WTC11 (cell line): ENCODE measurements around the gene APH1B. TPM values are rescaled to one million over a fixed set of nuclear protein-coding genes. Genes with fewer than 3 reads are reported as not detected.

Source experiments
- ATAC-seq: fragments of 200-7000 bp; cut with Tn5 transposase; 2 replicates; pipeline ENCODE4 v1.10.0; 2021; ENCODE audit warnings: mild to moderate bottlenecking, moderate library complexity
- CTCF ChIA-PET: fragments of 300-600 bp; sonication (Branson Sonifier 250); formaldehyde crosslinking; loops from one replicate; lab custom pipeline; 2021; ENCODE audit warnings: antibody characterized with exemption; lab: Charles Lee
- POLR2A ChIA-PET: fragments of 350-600 bp; sonication (Branson Sonifier 250); formaldehyde crosslinking; loops from one replicate; lab custom pipeline; 2021; ENCODE audit warnings: antibody characterized with exemption; lab: Charles Lee
- DNase-seq: peaks from one replicate; pipeline ENCODE4 v3.0.0; 2021; ENCODE audit warnings: low spot score
- H3K27ac Mint-ChIP-seq: 2 replicates; pipeline ENCODE4 v1.8.0; 2021; ENCODE audit warnings: mixed read lengths
- H3K27me3 Mint-ChIP-seq: 2 replicates; pipeline ENCODE4 v1.8.0; 2021; ENCODE audit warnings: low read depth, mild to moderate bottlenecking, moderate library complexity, mixed read lengths
- H3K36me3 Mint-ChIP-seq: 2 replicates; pipeline ENCODE4 v1.8.0; 2021; ENCODE audit warnings: mixed read lengths
- H3K4me1 Mint-ChIP-seq: 2 replicates; pipeline ENCODE4 v1.8.0; 2022; ENCODE audit warnings: mixed read lengths
- H3K4me3 Mint-ChIP-seq: 2 replicates; pipeline ENCODE4 v1.8.0; 2021; ENCODE audit warnings: mild to moderate bottlenecking, moderate library complexity, mixed read lengths
- H3K9me3 Mint-ChIP-seq: 2 replicates; pipeline ENCODE4 v1.8.0; 2021; ENCODE audit warnings: mixed read lengths
- ATF3 ChIP-seq: sonication (generic); formaldehyde crosslinking; conservative IDR thresholded peaks from 2 replicates; pipeline ENCODE4 v1.8.1; 2022; ENCODE audit warnings: mild to moderate bottlenecking, missing genetic modification reagents
- CREB1 ChIP-seq: sonication (generic); formaldehyde crosslinking; IDR thresholded peaks from 2 replicates; pipeline ENCODE4 v1.8.0; 2023; ENCODE audit warnings: mild to moderate bottlenecking, missing genetic modification reagents
- IRF1 ChIP-seq: sonication (generic); formaldehyde crosslinking; IDR thresholded peaks from 2 replicates; pipeline ENCODE4 v1.8.0; 2023; ENCODE audit warnings: missing genetic modification reagents
- NR1H2 ChIP-seq: sonication (generic); formaldehyde crosslinking; IDR thresholded peaks from 2 replicates; pipeline ENCODE4 v1.9.0; 2021; ENCODE audit warnings: mild to moderate bottlenecking, moderate library complexity, missing genetic modification reagents
- OVOL2 ChIP-seq: fragments of 250-450 bp; sonication (Bioruptor Pico); IDR thresholded peaks from 2 replicates; pipeline ENCODE4 v1.9.0; 2021; ENCODE audit warnings: mild to moderate bottlenecking, borderline replicate concordance
- PRDM15 ChIP-seq: sonication (generic); formaldehyde crosslinking; IDR thresholded peaks from 2 replicates; pipeline ENCODE4 v1.8.0; 2022; ENCODE audit warnings: missing genetic modification reagents
- TP53 ChIP-seq: sonication (generic); formaldehyde crosslinking; IDR thresholded peaks from 2 replicates; pipeline ENCODE4 v1.8.1; 2023; ENCODE audit warnings: mild to moderate bottlenecking, missing genetic modification reagents
- ZMAT4 ChIP-seq: fragments of 250-450 bp; sonication (Bioruptor Pico); IDR thresholded peaks from 2 replicates; pipeline ENCODE4 v1.9.0; 2021; ENCODE audit warnings: mild to moderate bottlenecking
- ZNF219 ChIP-seq: sonication (generic); formaldehyde crosslinking; IDR thresholded peaks from 2 replicates; pipeline ENCODE4 v1.8.0; 2023; ENCODE audit warnings: missing genetic modification reagents, mild to moderate bottlenecking, borderline replicate concordance
- ZNF396 ChIP-seq: fragments of 250-450 bp; sonication (Bioruptor Pico); IDR thresholded peaks from 2 replicates; pipeline ENCODE4 v1.8.0; 2021; ENCODE audit warnings: mild to moderate bottlenecking, moderate library complexity, borderline replicate concordance
- ZNF416 ChIP-seq: fragments of 250-450 bp; sonication (Bioruptor Pico); IDR thresholded peaks from 2 replicates; pipeline ENCODE4 v1.9.0; 2021; ENCODE audit warnings: mild to moderate bottlenecking, inconsistent platforms
- ZNF532 ChIP-seq: fragments of 250-450 bp; sonication (Bioruptor Pico); IDR thresholded peaks from 2 replicates; pipeline ENCODE4 v1.9.0; 2021; ENCODE audit warnings: mild to moderate bottlenecking, borderline replicate concordance
- total RNA-seq: library from RNA; stranded (reverse); gene quantifications from 3 replicates; pipeline ENCODE4 v1.2.3, GENCODE V29; 2021
- TF ChIP-seq, protein P1 (sequence below): sonication (generic); formaldehyde crosslinking; conservative IDR thresholded peaks from 2 replicates; pipeline ENCODE4 v1.8.1; 2023; ENCODE audit warnings: mild to moderate bottlenecking, low read depth, missing genetic modification reagents, moderate library complexity
- TF ChIP-seq, protein P2 (sequence below): sonication (generic); formaldehyde crosslinking; IDR thresholded peaks from 2 replicates; pipeline ENCODE4 v1.8.1; 2022; ENCODE audit warnings: missing genetic modification reagents, borderline replicate concordance
- TF ChIP-seq, protein P3 (sequence below): sonication (generic); formaldehyde crosslinking; IDR thresholded peaks from 2 replicates; pipeline ENCODE4 v1.8.1; 2023; ENCODE audit warnings: mild to moderate bottlenecking, moderate library complexity, missing genetic modification reagents
- TF ChIP-seq, protein P4 (sequence below): fragments of 250-450 bp; sonication (Bioruptor Pico); IDR thresholded peaks from 2 replicates; pipeline ENCODE4 v1.9.0; 2021; ENCODE audit warnings: mild to moderate bottlenecking

APH1B gene
- total RNA-seq, 1 experiment from 2014 or later = 25.0 TPM

GRCh38 chr15:63292771-63293170, 15.4 kb downstream of the APH1B start (continued):
- no peak for TF ChIP-seq ZNF532 (CRISPR knock-in tag)
- TF ChIP-seq, protein P1, sequence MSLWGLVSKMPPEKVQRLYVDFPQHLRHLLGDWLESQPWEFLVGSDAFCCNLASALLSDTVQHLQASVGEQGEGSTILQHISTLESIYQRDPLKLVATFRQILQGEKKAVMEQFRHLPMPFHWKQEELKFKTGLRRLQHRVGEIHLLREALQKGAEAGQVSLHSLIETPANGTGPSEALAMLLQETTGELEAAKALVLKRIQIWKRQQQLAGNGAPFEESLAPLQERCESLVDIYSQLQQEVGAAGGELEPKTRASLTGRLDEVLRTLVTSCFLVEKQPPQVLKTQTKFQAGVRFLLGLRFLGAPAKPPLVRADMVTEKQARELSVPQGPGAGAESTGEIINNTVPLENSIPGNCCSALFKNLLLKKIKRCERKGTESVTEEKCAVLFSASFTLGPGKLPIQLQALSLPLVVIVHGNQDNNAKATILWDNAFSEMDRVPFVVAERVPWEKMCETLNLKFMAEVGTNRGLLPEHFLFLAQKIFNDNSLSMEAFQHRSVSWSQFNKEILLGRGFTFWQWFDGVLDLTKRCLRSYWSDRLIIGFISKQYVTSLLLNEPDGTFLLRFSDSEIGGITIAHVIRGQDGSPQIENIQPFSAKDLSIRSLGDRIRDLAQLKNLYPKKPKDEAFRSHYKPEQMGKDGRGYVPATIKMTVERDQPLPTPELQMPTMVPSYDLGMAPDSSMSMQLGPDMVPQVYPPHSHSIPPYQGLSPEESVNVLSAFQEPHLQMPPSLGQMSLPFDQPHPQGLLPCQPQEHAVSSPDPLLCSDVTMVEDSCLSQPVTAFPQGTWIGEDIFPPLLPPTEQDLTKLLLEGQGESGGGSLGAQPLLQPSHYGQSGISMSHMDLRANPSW (CRISPR knock-in tag) = no peak
- TF ChIP-seq ZNF396 (CRISPR knock-in tag) = no peak
- no peak for TF ChIP-seq ATF3 (CRISPR knock-in tag)

- H3K27ac Mint-ChIP-seq = no peak overlapping the region
- ChIA-PET POLR2A (no interaction called here), CTCF (no interaction called here)
- no peak for TF ChIP-seq ZMAT4
- TF ChIP-seq, protein P2, sequence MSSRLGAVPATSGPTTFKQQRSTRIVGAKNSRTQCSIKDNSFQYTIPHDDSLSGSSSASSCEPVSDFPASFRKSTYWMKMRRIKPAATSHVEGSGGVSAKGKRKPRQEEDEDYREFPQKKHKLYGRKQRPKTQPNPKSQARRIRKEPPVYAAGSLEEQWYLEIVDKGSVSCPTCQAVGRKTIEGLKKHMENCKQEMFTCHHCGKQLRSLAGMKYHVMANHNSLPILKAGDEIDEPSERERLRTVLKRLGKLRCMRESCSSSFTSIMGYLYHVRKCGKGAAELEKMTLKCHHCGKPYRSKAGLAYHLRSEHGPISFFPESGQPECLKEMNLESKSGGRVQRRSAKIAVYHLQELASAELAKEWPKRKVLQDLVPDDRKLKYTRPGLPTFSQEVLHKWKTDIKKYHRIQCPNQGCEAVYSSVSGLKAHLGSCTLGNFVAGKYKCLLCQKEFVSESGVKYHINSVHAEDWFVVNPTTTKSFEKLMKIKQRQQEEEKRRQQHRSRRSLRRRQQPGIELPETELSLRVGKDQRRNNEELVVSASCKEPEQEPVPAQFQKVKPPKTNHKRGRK (CRISPR knock-in tag) = no peak
- no peak for TF ChIP-seq ATF3 (CRISPR knock-in tag)
- TF ChIP-seq ZNF416 (CRISPR knock-in tag) = no peak
- TF ChIP-seq, protein P3, sequence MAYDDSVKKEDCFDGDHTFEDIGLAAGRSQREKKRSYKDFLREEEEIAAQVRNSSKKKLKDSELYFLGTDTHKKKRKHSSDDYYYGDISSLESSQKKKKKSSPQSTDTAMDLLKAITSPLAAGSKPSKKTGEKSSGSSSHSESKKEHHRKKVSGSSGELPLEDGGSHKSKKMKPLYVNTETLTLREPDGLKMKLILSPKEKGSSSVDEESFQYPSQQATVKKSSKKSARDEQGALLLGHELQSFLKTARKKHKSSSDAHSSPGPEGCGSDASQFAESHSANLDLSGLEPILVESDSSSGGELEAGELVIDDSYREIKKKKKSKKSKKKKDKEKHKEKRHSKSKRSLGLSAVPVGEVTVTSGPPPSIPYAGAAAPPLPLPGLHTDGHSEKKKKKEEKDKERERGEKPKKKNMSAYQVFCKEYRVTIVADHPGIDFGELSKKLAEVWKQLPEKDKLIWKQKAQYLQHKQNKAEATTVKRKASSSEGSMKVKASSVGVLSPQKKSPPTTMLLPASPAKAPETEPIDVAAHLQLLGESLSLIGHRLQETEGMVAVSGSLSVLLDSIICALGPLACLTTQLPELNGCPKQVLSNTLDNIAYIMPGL (CRISPR knock-in tag) = no peak
- TF ChIP-seq TP53 (CRISPR knock-in tag) = no peak
- TF ChIP-seq, protein P4, sequence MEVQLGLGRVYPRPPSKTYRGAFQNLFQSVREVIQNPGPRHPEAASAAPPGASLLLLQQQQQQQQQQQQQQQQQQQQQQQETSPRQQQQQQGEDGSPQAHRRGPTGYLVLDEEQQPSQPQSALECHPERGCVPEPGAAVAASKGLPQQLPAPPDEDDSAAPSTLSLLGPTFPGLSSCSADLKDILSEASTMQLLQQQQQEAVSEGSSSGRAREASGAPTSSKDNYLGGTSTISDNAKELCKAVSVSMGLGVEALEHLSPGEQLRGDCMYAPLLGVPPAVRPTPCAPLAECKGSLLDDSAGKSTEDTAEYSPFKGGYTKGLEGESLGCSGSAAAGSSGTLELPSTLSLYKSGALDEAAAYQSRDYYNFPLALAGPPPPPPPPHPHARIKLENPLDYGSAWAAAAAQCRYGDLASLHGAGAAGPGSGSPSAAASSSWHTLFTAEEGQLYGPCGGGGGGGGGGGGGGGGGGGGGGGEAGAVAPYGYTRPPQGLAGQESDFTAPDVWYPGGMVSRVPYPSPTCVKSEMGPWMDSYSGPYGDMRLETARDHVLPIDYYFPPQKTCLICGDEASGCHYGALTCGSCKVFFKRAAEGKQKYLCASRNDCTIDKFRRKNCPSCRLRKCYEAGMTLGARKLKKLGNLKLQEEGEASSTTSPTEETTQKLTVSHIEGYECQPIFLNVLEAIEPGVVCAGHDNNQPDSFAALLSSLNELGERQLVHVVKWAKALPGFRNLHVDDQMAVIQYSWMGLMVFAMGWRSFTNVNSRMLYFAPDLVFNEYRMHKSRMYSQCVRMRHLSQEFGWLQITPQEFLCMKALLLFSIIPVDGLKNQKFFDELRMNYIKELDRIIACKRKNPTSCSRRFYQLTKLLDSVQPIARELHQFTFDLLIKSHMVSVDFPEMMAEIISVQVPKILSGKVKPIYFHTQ = no peak
- no peak for TF ChIP-seq ZNF219 (CRISPR knock-in tag)
- no peak for TF ChIP-seq PRDM15 (CRISPR knock-in tag)
- no peak for TF ChIP-seq CREB1 (CRISPR knock-in tag)
- TF ChIP-seq IRF1 (CRISPR knock-in tag) = no peak
- TF ChIP-seq NR1H2 = no peak
- no peak for TF ChIP-seq OVOL2
Measured at GRCh38 chr15:63294359-63294758, 17.0 kb downstream of the APH1B start.

More at GRCh38 chr15:63294359-63294758, 17.0 kb downstream of the APH1B start:
- Mint-ChIP-seq H3K4me1 (peaks cover 9% of the 10 kb centered on the region), H3K36me3 (peaks cover 10% of the 10 kb centered on the region), H3K27me3 (no peaks in the 10 kb centered on the region), H3K4me3 (no peak overlapping the region), H3K9me3 (no peaks in the 10 kb centered on the region)
- DNase-seq (no peak), ATAC-seq (no peak)
